K562 (cell line): Measurements from ENCODE around the gene RIIAD1. TPM values are rescaled to one million over a fixed set of nuclear protein-coding genes. Genes with fewer than 3 reads are reported as not detected.
A peak's percentile ranks its signal among the peaks of the same experiment; 100 is the strongest.

Source experiments
- ARID1B ChIP-seq: fragments of 450-650 bp; IDR thresholded peaks from 2 replicates; pipeline ENCODE4 v1.6.1; 2016; ENCODE audit warnings: antibody characterized with exemption, mild to moderate bottlenecking, inconsistent platforms
- ATF3 ChIP-seq, 2 experiments: fragments of 450-650 bp in 1 of 2; sonication (generic) in 1 of 2; formaldehyde crosslinking in 1 of 2; IDR thresholded peaks in 1 of 2; conservative IDR thresholded peaks in 1 of 2; 2 replicates each; pipeline versions ENCODE4 v1.6.1 to v1.8.1; 2016 to 2023; ENCODE audit warnings: mild to moderate bottlenecking in 2 of 2, moderate library complexity in 2 of 2, inconsistent platforms in 1 of 2, missing genetic modification reagents in 1 of 2
- DIDO1 ChIP-seq: fragments of 450-650 bp; IDR thresholded peaks from 2 replicates; pipeline ENCODE4 v1.6.1; 2016; ENCODE audit warnings: low read depth, missing biosample characterization, missing genetic modification characterization
- HCFC1 ChIP-seq: IDR thresholded peaks from 2 replicates; pipeline ENCODE4 v1.6.1; 2012; ENCODE audit warnings: low read depth, low read length, improper control_type of control experiment
- HOXB6 ChIP-seq: fragments of 250-450 bp; sonication (Bioruptor Pico); IDR thresholded peaks from 2 replicates; pipeline ENCODE4 v1.5.1; 2022; ENCODE audit warnings: mild to moderate bottlenecking, borderline replicate concordance
- NFE2 ChIP-seq: IDR thresholded peaks from 2 replicates; pipeline ENCODE4 v1.6.1; 2014; ENCODE audit warnings: antibody characterized with exemption, low read depth
- SETDB1 ChIP-seq: IDR thresholded peaks from one replicate; pipeline ENCODE4 v1.6.1; 2012; ENCODE audit warnings: low read length, control low read depth, inconsistent platforms
- USF1 ChIP-seq: sonication (generic); formaldehyde crosslinking; IDR thresholded peaks from 2 replicates; pipeline ENCODE4 v1.9.0; 2022; ENCODE audit warnings: mild to moderate bottlenecking, missing genetic modification reagents
- ZNF140 ChIP-seq: fragments of 250-450 bp; sonication (Bioruptor Pico); IDR thresholded peaks from 2 replicates; pipeline ENCODE4 v1.8.0; 2021; ENCODE audit warnings: moderate library complexity, mild to moderate bottlenecking, inconsistent platforms
- ZNF212 ChIP-seq: fragments of 450-650 bp; formaldehyde crosslinking; IDR thresholded peaks from 2 replicates; pipeline ENCODE4 v1.4.0; 2020; ENCODE audit warnings: mild to moderate bottlenecking
- polyA plus RNA-seq, 8 experiments: library from polyadenylated mRNA; depleted of rRNA in 4 of 8; stranded (reverse) in 5 of 8; unstranded in 3 of 8; fragments of >200 nt; fragmentation: Nextera tagmentation in 2 of 8; fragmentation: Illumina TruSeq in 1 of 8; extraction: Ambion mirVana in 2 of 8; extraction: Trizol in 1 of 8; gene quantifications; 2 replicates each; pipeline versions ENCODE4 v1.2.1 to v1.2.3, GENCODE V29; 2011 to 2014; ENCODE audit warnings: inconsistent platforms in 1 of 8, missing spikeins in 1 of 8
- total RNA-seq, 7 experiments: library from RNA; depleted of rRNA in 6 of 7; stranded (reverse); fragments of >200 nt in 6 of 7; fragmentation: Illumina TruSeq in 2 of 7; extraction: Trizol in 2 of 7; gene quantifications; 2 replicates each; pipeline versions ENCODE4 v1.2.1 to v1.2.3, GENCODE V29; 2011 to 2021; ENCODE audit warnings: low replicate concordance in 1 of 7
- TF ChIP-seq, protein P1 (sequence below): fragments of 250-450 bp; sonication (Bioruptor Pico); IDR thresholded peaks from 2 replicates; pipeline ENCODE4 v1.8.0; 2021; ENCODE audit warnings: mild to moderate bottlenecking, moderate library complexity
- TF ChIP-seq, protein P2 (sequence below): sonication (generic); IDR thresholded peaks from 2 replicates; pipeline ENCODE4 v1.6.1; 2016
- TF ChIP-seq, protein P3 (sequence below), 3 experiments: IDR thresholded peaks in 2 of 3; conservative IDR thresholded peaks in 1 of 3; 2 replicates each; pipeline ENCODE4 v1.5.1; 2011 to 2012; ENCODE audit warnings: low read length in 3 of 3, mild to moderate bottlenecking in 3 of 3, control low read depth in 2 of 3, improper control_type of control experiment in 1 of 3, inconsistent platforms in 1 of 3, low read depth in 1 of 3, mixed read lengths in 1 of 3, moderate library complexity in 1 of 3; ENCODE audit not compliant: insufficient read depth in 2 of 3

Gene RIIAD1
- total and polyA plus RNA-seq, 9 of the 15 experiments (the other 6 are each of a cell fraction or from before 2014, with no cell fraction given), result not detected

DNA sequence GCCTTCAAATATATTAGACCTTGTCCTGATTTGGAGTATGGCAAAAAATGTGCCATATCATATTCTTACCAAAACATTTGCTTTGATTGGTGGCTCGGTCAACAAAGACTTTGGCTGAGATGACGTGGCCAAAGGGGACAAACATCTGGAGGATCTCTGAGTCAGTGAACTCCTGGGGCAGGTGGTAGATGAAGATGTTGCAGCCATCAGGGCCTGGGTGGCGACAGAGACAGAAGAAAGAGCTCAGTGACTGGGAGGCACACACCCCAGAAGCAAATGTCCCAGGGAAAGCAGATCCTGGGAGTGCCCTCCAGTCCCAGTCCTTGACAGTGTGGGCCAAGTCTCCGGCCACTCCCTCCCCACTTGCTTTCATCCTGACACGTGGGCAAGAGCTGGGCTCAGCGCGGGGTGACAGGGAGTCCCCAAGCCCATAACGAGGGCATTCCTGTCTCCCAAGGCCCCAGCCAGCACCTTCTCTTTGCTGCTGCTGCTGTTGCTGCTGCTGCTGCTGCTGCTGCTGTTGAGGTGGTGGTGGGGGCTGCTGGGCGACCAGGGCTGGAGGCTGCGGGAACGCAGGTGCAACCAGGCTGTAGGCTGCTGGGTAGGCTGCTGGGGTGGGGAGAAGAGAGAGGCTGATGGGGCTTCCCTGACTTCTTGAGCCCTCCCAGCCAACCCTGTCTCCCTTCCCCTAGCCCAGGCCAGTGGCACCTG is 15.4 kb upstream of the RIIAD1 start (continued):
- TF ChIP-seq, protein P1, sequence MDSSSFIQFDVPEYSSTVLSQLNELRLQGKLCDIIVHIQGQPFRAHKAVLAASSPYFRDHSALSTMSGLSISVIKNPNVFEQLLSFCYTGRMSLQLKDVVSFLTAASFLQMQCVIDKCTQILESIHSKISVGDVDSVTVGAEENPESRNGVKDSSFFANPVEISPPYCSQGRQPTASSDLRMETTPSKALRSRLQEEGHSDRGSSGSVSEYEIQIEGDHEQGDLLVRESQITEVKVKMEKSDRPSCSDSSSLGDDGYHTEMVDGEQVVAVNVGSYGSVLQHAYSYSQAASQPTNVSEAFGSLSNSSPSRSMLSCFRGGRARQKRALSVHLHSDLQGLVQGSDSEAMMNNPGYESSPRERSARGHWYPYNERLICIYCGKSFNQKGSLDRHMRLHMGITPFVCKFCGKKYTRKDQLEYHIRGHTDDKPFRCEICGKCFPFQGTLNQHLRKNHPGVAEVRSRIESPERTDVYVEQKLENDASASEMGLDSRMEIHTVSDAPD, result no peak
- TF ChIP-seq, protein P2, sequence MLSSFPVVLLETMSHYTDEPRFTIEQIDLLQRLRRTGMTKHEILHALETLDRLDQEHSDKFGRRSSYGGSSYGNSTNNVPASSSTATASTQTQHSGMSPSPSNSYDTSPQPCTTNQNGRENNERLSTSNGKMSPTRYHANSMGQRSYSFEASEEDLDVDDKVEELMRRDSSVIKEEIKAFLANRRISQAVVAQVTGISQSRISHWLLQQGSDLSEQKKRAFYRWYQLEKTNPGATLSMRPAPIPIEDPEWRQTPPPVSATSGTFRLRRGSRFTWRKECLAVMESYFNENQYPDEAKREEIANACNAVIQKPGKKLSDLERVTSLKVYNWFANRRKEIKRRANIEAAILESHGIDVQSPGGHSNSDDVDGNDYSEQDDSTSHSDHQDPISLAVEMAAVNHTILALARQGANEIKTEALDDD, result no peak
- TF ChIP-seq SETDB1, result no peak
- TF ChIP-seq ZNF140 (CRISPR knock-in tag), result no peak
- 0 out of 2 replicates have a peak, but pooled peaks have one; percentile 11 for TF ChIP-seq USF1 (CRISPR knock-in tag)
- no peak for TF ChIP-seq ARID1B
- no peak for TF ChIP-seq DIDO1
- TF ChIP-seq, protein P3, sequence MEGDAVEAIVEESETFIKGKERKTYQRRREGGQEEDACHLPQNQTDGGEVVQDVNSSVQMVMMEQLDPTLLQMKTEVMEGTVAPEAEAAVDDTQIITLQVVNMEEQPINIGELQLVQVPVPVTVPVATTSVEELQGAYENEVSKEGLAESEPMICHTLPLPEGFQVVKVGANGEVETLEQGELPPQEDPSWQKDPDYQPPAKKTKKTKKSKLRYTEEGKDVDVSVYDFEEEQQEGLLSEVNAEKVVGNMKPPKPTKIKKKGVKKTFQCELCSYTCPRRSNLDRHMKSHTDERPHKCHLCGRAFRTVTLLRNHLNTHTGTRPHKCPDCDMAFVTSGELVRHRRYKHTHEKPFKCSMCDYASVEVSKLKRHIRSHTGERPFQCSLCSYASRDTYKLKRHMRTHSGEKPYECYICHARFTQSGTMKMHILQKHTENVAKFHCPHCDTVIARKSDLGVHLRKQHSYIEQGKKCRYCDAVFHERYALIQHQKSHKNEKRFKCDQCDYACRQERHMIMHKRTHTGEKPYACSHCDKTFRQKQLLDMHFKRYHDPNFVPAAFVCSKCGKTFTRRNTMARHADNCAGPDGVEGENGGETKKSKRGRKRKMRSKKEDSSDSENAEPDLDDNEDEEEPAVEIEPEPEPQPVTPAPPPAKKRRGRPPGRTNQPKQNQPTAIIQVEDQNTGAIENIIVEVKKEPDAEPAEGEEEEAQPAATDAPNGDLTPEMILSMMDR (IDR thresholded peaks at IDR 0.05 in 2 of 3, conservative IDR thresholded peaks at IDR 0.05 in 1 of 3; ENCODE audit: insufficient read depth in 2 of 3, low read depth in 1 of 3, low read length in 3 of 3), result peak in 2 of 3 experiments; percentile 13 to 34; a peak in 2 of 6 replicates
- no peak for TF ChIP-seq ZNF212 (CRISPR knock-in tag)
- peak; percentile 60; the same call in 1 of the 2 replicates for TF ChIP-seq ATF3 (IDR thresholded peaks at IDR 0.05)
- no peak for TF ChIP-seq ATF3 (CRISPR knock-in tag; conservative IDR thresholded peaks at IDR 0.05)
- TF ChIP-seq HOXB6 (CRISPR knock-in tag), result no peak
- peak; percentile 40; the same call in 1 of the 2 replicates for TF ChIP-seq NFE2
- TF ChIP-seq HCFC1, result 0 out of 2 replicates have a peak, but pooled peaks have one; percentile 7
